Fibroblast of lung (primary cell): ENCODE data around the gene IFT122. TPM values are rescaled to one million over a fixed set of nuclear protein-coding genes. Genes with fewer than 3 reads are reported as not detected.

ENCODE experiments used
- DNase-seq, 2 donors: peaks; one replicate each; pipeline versions ENCODE4 v3.0.0 to v3.0.0-alpha.2; 2010; ENCODE audit warnings: low read depth in 2 of 2
- H2AFZ ChIP-seq: 2 replicates; pipeline ENCODE4 v1.5.1; 2012; ENCODE audit warnings: low read length, control low read depth, inconsistent platforms
- H3K27ac ChIP-seq: 2 replicates; pipeline ENCODE4 v1.5.1; 2011; ENCODE audit warnings: low read length, control low read depth; ENCODE audit not compliant: insufficient read depth
- H3K27me3 ChIP-seq: 2 replicates; pipeline ENCODE4 v1.5.1; 2011; ENCODE audit warnings: mild to moderate bottlenecking, low read length; ENCODE audit not compliant: control insufficient read depth, insufficient read depth
- H3K36me3 ChIP-seq: 2 replicates; pipeline ENCODE4 v1.5.1; 2011; ENCODE audit warnings: low read length; ENCODE audit not compliant: control insufficient read depth, insufficient read depth
- H3K4me1 ChIP-seq: 2 replicates; pipeline ENCODE4 v1.5.1; 2011; ENCODE audit warnings: low read length; ENCODE audit not compliant: control insufficient read depth, insufficient read depth; ENCODE audit errors: extremely low read depth
- H3K4me2 ChIP-seq: 2 replicates; pipeline ENCODE4 v1.5.1; 2011; ENCODE audit warnings: low read length, control low read depth; ENCODE audit not compliant: insufficient read depth; ENCODE audit errors: extremely low read depth
- H3K4me3 ChIP-seq, 4 experiments: fragments of 200-600 bp in 1 of 4; sonication (generic) in 1 of 4; replicated peaks in 1 of 4; 2 replicates each; pipeline ENCODE4 v1.5.1; 2011 to 2016; ENCODE audit warnings: low read length in 4 of 4, low read depth in 3 of 4, mild to moderate bottlenecking in 3 of 4, control low read depth in 2 of 4, inconsistent platforms in 1 of 4, mixed read lengths in 1 of 4; ENCODE audit not compliant: insufficient read depth in 1 of 4; ENCODE audit errors: control extremely low read depth in 1 of 4
- H3K79me2 ChIP-seq: 2 replicates; pipeline ENCODE4 v1.5.1; 2012; ENCODE audit warnings: mild to moderate bottlenecking, low read length, inconsistent platforms; ENCODE audit not compliant: control insufficient read depth, insufficient read depth
- H3K9ac ChIP-seq: 2 replicates; pipeline ENCODE4 v1.5.1; 2011; ENCODE audit warnings: mild to moderate bottlenecking, low read length, control low read depth; ENCODE audit not compliant: insufficient read depth
- H3K9me3 ChIP-seq: 2 replicates; pipeline ENCODE4 v1.5.1; 2012; ENCODE audit warnings: low read depth, low read length; ENCODE audit not compliant: control insufficient read depth, insufficient read depth
- H4K20me1 ChIP-seq: 2 replicates; pipeline ENCODE4 v1.5.1; 2011; ENCODE audit warnings: low read length; ENCODE audit not compliant: control insufficient read depth, insufficient read depth; ENCODE audit errors: extremely low read depth
- CTCF ChIP-seq, 2 donors: IDR thresholded peaks in 1 of 2; conservative IDR thresholded peaks in 1 of 2; 1 replicate in 1 of 2; 2 replicates in 1 of 2; pipeline ENCODE4 v1.5.1; 2011 to 2012; ENCODE audit warnings: low read length in 2 of 2, control low read depth in 1 of 2, inconsistent platforms in 1 of 2, low read depth in 1 of 2, mild to moderate bottlenecking in 1 of 2
- EZH2 ChIP-seq: IDR thresholded peaks from 2 replicates; pipeline ENCODE4 v1.5.1; 2012; ENCODE audit warnings: low read length, control low read depth, mild to moderate bottlenecking; ENCODE audit errors: missing control alignments
- polyA plus RNA-seq, 2 donors: library from polyadenylated mRNA; depleted of rRNA in 1 of 2; stranded (reverse) in 1 of 2; unstranded in 1 of 2; fragments of >200 nt; gene quantifications; 2 replicates each; pipeline ENCODE4 v1.2.1, GENCODE V29; 2011 to 2012; ENCODE audit warnings: missing spikeins in 1 of 2
- total RNA-seq: library from RNA; depleted of rRNA; stranded (reverse); fragments of >200 nt; gene quantifications from 2 replicates; pipeline ENCODE4 v1.2.1, GENCODE V29; 2014

The IFT122 gene
- total and polyA plus RNA-seq, 2 donors (not counting 1 experiment from before 2014, with no cell fraction given) = 13.2 to 27.2 TPM

GRCh38 chr3:129534428-129535027 lies 94.5 kb downstream of the IFT122 start:
- no peak overlapping the region for H3K4me2 ChIP-seq
- TF ChIP-seq EZH2 = no peak
- TF ChIP-seq CTCF (conservative IDR thresholded peaks at IDR 0.05 in 1 of 2, IDR thresholded peaks at IDR 0.05 in 1 of 2; ENCODE audit: low read depth in 1 of 2, low read length in 2 of 2) = no peak
- no peak overlapping the region for H3K4me3 ChIP-seq
- H3K27ac ChIP-seq = no peak overlapping the region
- no peak for DNase-seq
- no peak overlapping the region for H3K9ac ChIP-seq
- H3K79me2 ChIP-seq = no peaks in the 10 kb centered on the region
- H3K9me3 ChIP-seq = no peaks in the 10 kb centered on the region
- peaks cover 3% of the 10 kb centered on the region for H3K4me1 ChIP-seq
- no peak overlapping the region for H2AFZ ChIP-seq
- H3K36me3 ChIP-seq = no peaks in the 10 kb centered on the region
- no peaks in the 10 kb centered on the region for H3K27me3 ChIP-seq
- no peaks in the 10 kb centered on the region for H4K20me1 ChIP-seq

- Histone ChIP-seq H3K27ac (no peak overlapping the region), H3K79me2 (no peaks in the 10 kb centered on the region), H4K20me1 (no peaks in the 10 kb centered on the region), H3K9me3 (no peaks in the 10 kb centered on the region), H3K4me2 (no peak overlapping the region), H3K4me1 (peaks cover 3% of the 10 kb centered on the region), H2AFZ (no peak overlapping the region), H3K9ac (no peak overlapping the region), H3K36me3 (no peaks in the 10 kb centered on the region), H3K27me3 (no peaks in the 10 kb centered on the region), H3K4me3 (no peak overlapping the region)
- TF ChIP-seq EZH2 (no peak), CTCF (conservative IDR thresholded peaks at IDR 0.05 in 1 of 2, IDR thresholded peaks at IDR 0.05 in 1 of 2; ENCODE audit: low read depth in 1 of 2, low read length in 2 of 2) (no peak)
- DNase-seq = no peak
Measured at GRCh38 chr3:129535075-129535474, 95.1 kb downstream of the IFT122 start.

GRCh38 chr3:129536374-129536667 lies 96.3 kb downstream of the IFT122 start:
- Histone ChIP-seq H3K36me3 (no peaks in the 10 kb centered on the region), H3K27ac (no peak overlapping the region), H3K9ac (no peak overlapping the region), H3K4me3 (no peak overlapping the region), H2AFZ (no peak overlapping the region), H3K79me2 (no peaks in the 10 kb centered on the region), H3K27me3 (no peaks in the 10 kb centered on the region), H4K20me1 (no peaks in the 10 kb centered on the region), H3K9me3 (no peaks in the 10 kb centered on the region), H3K4me2 (no peak overlapping the region), H3K4me1 (no peaks in the 10 kb centered on the region)
- no peak for DNase-seq
- TF ChIP-seq CTCF (conservative IDR thresholded peaks at IDR 0.05 in 1 of 2, IDR thresholded peaks at IDR 0.05 in 1 of 2; ENCODE audit: low read depth in 1 of 2, low read length in 2 of 2) (no peak), EZH2 (no peak)
